A549 treated with GW870086 at 1 μM for 4 hours (cell line): ENCODE results near the gene ZNF302. TPM values are rescaled to one million over a fixed set of nuclear protein-coding genes. Genes with fewer than 3 reads are reported as not detected.

ENCODE experiments used
- total RNA-seq: library from RNA; stranded (reverse); fragments of 200-300 nt; extraction: Qiagen RNA extraction; gene quantifications from 5 replicates; pipeline ENCODE4 v1.2.3, GENCODE V29; 2022; ENCODE audit warnings: low read depth

ZNF302 gene
- total RNA-seq: 11.9 to 17.7 TPM (median 16.6 TPM) in 5 replicates

DNA sequence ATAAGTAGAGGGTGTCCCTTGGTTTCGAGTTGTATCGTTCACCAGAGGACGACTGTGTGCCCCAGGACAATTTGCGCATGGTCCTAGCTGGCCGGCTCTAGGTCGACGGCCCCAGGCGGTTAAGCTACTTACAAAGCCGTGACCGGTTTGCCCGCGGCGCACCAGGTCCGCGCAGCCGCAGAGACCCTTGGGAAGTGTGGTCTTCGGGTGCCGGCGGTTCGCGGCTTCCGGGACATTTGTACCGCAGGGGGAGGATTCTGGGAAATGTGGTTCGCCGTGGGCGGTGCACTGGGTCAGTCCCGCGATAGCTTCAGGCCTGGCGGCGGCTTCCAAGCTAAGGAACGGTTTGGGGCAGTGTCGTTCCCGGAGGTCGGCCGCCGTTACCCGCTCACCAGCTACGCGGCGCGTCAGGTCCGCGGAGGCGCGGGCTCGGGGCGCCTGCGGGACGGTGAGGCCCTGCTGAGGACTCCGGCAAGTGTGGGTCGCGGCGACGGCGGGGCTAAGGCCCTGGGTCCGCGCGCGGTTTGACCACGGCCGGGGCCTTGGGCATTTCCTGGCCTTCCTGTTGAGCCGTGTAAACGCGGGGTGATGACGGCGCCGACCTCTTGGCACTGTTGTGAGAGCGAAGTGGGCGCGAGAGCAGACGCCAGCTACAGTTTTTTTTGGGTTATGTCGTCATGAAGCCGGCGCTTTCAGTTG, at the start of gene ZNF302:
Gene ZNF302 (plus strand): TSS at position 293 of the 699 bp plus-strand sequence. CDS start 1,127 bp downstream, outside the sequence.

DNA sequence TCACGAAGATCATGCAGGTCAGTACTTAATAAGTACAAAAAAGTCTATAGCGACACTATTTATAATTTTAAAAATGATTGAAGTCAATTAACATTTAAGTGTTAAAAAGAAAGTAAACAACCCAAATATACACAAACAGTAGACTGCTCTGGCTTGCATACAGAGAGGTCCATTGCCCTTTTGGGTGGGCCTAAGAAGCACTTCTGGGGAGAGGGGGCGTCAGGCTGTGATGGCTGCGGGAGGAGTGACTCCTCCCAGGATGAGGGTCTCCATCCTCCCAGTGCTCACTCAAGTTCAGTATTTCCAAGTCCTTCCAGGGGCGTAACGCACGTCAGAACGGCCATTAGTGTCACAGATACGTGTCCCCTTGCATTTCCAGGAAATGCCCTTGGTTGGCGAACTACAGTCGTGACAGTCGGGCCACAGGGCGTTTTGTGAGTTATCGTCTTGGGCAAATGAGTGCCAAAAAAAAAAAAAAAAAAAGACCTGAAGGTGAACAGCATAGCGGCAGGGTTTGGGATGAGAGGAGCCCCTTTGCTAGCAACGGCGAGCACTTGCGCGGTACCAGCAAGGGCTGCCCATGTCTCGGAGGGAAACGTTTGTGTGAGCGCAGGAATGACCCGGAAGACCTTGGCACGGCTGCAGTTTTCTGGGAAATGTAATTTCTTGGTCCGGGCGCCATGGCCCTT, 637 bp upstream of the ZNF302 start, which contains the start of gene SCGB2B2:
Gene SCGB2B2 (minus strand): TSS at position 463 of the 689 bp plus-strand sequence. CDS start 82,596 bp downstream, outside the sequence.

GRCh38 chr19:34733746-34734536, 56.5 kb downstream of the ZNF302 start, which contains the start of gene ZNF181:
TSS of gene ZNF181 (plus strand) at chr19:34734243. CDS start at chr19:34735038, 795 bp downstream.

Other genes starting within 250 kb of the ZNF302 start
- gene UBA2, start 249.3 kb upstream of the ZNF302 start, total RNA-seq: 261 to 329 TPM (median 268 TPM) in 5 replicates
- gene WTIP, start 195.9 kb upstream of the ZNF302 start, total RNA-seq: 23.8 to 35.3 TPM (median 30.1 TPM) in 5 replicates
- 0.17 to 0.19 TPM in 2 of 5 replicates, not detected in the others for gene SCGB2B2, start 519 bp upstream of the ZNF302 start, total RNA-seq
- 6.9 to 12.8 TPM (median 10.7 TPM) in 5 replicates for gene ZNF181, start 56.6 kb downstream of the ZNF302 start, total RNA-seq
- gene ZNF599, start 95.5 kb downstream of the ZNF302 start, total RNA-seq: 1.9 to 3.9 TPM (median 2.4 TPM) in 5 replicates
- gene ZNF30, start 249.2 kb downstream of the ZNF302 start, total RNA-seq: 5.0 to 7.2 TPM (median 5.4 TPM) in 5 replicates